Measurements from ENCODE around the gene ROCK2. TPM values are rescaled to one million over a fixed set of nuclear protein-coding genes. Genes with fewer than 3 reads are reported as not detected.

The ROCK2 gene
- total and polyA plus RNA-seq, 9 of the 15 experiments (the other 6 are each of a cell fraction or from before 2014, with no cell fraction given): 4.9 to 30.6 (median 14.3) TPM

DNA sequence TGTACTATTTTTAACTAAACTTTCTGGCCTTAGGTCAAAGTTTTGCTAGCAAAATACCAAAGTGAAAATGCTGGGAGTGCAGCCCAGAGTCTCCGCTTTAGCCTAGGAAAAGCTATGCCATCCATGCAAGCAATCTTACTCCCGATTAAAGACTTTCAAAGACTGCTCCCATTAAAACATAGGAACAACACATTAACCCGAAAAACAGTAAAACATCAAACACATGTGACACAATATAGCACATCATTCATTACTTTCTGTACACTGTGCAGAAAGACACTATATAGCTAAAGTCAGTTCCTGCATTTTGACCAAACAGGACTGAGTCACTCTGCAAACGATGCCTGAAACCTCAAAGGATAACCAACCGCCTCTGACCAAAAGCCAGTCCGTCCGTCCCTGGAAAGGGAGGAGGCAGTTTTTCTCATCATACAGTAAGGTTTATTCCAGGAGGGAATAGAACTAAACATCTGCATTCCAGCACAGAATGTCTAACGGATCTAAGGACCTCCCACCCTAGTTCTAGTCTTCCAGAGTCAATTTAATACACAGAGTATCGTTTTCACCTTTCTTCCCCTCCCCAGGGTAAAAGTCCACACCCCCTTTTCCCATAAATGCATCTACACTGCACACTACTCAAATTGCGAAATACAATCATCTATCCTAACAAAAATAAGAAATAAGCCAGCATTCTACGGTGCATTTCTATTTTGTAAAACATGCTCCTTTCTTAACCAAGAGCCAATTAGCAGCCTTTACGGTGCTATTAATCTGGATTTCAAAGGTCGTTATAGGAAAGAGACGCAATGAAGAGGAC, 1.7 kb downstream of the ROCK2 start (continued):
- TF ChIP-seq, protein P1, sequence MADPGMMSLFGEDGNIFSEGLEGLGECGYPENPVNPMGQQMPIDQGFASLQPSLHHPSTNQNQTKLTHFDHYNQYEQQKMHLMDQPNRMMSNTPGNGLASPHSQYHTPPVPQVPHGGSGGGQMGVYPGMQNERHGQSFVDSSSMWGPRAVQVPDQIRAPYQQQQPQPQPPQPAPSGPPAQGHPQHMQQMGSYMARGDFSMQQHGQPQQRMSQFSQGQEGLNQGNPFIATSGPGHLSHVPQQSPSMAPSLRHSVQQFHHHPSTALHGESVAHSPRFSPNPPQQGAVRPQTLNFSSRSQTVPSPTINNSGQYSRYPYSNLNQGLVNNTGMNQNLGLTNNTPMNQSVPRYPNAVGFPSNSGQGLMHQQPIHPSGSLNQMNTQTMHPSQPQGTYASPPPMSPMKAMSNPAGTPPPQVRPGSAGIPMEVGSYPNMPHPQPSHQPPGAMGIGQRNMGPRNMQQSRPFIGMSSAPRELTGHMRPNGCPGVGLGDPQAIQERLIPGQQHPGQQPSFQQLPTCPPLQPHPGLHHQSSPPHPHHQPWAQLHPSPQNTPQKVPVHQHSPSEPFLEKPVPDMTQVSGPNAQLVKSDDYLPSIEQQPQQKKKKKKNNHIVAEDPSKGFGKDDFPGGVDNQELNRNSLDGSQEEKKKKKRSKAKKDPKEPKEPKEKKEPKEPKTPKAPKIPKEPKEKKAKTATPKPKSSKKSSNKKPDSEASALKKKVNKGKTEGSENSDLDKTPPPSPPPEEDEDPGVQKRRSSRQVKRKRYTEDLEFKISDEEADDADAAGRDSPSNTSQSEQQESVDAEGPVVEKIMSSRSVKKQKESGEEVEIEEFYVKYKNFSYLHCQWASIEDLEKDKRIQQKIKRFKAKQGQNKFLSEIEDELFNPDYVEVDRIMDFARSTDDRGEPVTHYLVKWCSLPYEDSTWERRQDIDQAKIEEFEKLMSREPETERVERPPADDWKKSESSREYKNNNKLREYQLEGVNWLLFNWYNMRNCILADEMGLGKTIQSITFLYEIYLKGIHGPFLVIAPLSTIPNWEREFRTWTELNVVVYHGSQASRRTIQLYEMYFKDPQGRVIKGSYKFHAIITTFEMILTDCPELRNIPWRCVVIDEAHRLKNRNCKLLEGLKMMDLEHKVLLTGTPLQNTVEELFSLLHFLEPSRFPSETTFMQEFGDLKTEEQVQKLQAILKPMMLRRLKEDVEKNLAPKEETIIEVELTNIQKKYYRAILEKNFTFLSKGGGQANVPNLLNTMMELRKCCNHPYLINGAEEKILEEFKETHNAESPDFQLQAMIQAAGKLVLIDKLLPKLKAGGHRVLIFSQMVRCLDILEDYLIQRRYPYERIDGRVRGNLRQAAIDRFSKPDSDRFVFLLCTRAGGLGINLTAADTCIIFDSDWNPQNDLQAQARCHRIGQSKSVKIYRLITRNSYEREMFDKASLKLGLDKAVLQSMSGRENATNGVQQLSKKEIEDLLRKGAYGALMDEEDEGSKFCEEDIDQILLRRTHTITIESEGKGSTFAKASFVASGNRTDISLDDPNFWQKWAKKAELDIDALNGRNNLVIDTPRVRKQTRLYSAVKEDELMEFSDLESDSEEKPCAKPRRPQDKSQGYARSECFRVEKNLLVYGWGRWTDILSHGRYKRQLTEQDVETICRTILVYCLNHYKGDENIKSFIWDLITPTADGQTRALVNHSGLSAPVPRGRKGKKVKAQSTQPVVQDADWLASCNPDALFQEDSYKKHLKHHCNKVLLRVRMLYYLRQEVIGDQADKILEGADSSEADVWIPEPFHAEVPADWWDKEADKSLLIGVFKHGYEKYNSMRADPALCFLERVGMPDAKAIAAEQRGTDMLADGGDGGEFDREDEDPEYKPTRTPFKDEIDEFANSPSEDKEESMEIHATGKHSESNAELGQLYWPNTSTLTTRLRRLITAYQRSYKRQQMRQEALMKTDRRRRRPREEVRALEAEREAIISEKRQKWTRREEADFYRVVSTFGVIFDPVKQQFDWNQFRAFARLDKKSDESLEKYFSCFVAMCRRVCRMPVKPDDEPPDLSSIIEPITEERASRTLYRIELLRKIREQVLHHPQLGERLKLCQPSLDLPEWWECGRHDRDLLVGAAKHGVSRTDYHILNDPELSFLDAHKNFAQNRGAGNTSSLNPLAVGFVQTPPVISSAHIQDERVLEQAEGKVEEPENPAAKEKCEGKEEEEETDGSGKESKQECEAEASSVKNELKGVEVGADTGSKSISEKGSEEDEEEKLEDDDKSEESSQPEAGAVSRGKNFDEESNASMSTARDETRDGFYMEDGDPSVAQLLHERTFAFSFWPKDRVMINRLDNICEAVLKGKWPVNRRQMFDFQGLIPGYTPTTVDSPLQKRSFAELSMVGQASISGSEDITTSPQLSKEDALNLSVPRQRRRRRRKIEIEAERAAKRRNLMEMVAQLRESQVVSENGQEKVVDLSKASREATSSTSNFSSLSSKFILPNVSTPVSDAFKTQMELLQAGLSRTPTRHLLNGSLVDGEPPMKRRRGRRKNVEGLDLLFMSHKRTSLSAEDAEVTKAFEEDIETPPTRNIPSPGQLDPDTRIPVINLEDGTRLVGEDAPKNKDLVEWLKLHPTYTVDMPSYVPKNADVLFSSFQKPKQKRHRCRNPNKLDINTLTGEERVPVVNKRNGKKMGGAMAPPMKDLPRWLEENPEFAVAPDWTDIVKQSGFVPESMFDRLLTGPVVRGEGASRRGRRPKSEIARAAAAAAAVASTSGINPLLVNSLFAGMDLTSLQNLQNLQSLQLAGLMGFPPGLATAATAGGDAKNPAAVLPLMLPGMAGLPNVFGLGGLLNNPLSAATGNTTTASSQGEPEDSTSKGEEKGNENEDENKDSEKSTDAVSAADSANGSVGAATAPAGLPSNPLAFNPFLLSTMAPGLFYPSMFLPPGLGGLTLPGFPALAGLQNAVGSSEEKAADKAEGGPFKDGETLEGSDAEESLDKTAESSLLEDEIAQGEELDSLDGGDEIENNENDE (IDR thresholded peaks at IDR 0.05; ENCODE audit: low read depth, low read length): no peak
- TF ChIP-seq FOXJ3 (CRISPR knock-in tag; IDR thresholded peaks at IDR 0.05) (no peak), MCM5 (IDR thresholded peaks at IDR 0.05; ENCODE audit: low read depth) (no peak), STAG1 (CRISPR knock-in tag; IDR thresholded peaks at IDR 0.05; ENCODE audit: borderline replicate concordance) (no peak), ZNF584 (CRISPR knock-in tag; IDR thresholded peaks at IDR 0.05; ENCODE audit: low read depth) (no peak), PTBP1 (IDR thresholded peaks at IDR 0.05; ENCODE audit: low read depth, low read length) (no peak), ZNF436 (CRISPR knock-in tag; IDR thresholded peaks at IDR 0.05) (no peak), ZNF431 (CRISPR knock-in tag; IDR thresholded peaks at IDR 0.05) (no peak), ZFP30 (CRISPR knock-in tag; IDR thresholded peaks at IDR 0.05; ENCODE audit: borderline replicate concordance) (no peak), ZNF696 (CRISPR knock-in tag; conservative IDR thresholded peaks at IDR 0.05) (no peak), CBX1 (IDR thresholded peaks at IDR 0.05; ENCODE audit: low read depth) (no peak), ZNF699 (CRISPR knock-in tag; IDR thresholded peaks at IDR 0.05; ENCODE audit: insufficient replicate concordance) (no peak), BACH1 (tag; IDR thresholded peaks at IDR 0.05) (no peak)
